GM18519 (cell line): ENCODE measurements around the gene ADH5.
"Not testable (repeated sequence)": the region's sequence is repeated elsewhere in the genome, so short reads cannot be mapped to it uniquely, and the experiment has no call there.

Source experiments
- ATAC-seq: cut with Tn5 transposase; IDR thresholded peaks from one replicate; pipeline ENCODE4 v1.9.1; 2021; ENCODE audit warnings: mild to moderate bottlenecking, moderate library complexity; ENCODE audit not compliant: unreplicated experiment, low FRiP score

Gene ADH5

GRCh38 chr4:99038213-99038612 lies 50.4 kb downstream of the ADH5 start:
- ATAC-seq, result no peak

- no peak for ATAC-seq
Measured at GRCh38 chr4:99033956-99034355, 54.6 kb downstream of the ADH5 start.

- ATAC-seq, result no peak
Measured at GRCh38 chr4:99029852-99030251, 58.7 kb downstream of the ADH5 start.

- ATAC-seq, result no peak
Measured at GRCh38 chr4:99029018-99029735, 59.4 kb downstream of the ADH5 start.

DNA sequence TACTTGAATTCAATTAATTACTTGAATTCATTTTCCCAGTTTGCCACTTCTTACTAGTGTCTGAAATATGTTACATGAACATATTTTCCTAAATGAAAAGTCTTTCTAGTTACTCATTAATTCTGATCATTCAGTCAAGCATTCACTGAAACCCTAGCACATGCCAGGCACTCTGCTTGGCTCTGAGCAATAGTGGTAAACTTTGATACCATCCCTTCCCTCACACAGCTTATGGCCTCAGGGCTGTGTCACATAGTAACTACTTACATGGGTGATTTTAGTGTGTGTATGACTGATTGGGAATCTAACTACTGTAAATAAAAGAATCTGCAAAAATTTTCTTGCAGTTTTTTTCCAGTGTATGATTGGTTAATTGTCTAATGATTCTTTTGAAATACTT lies 60.4 kb downstream of the ADH5 start:
- no peak for ATAC-seq

- no peak for ATAC-seq
Measured at GRCh38 chr4:99027304-99027703, 61.3 kb downstream of the ADH5 start.

DNA sequence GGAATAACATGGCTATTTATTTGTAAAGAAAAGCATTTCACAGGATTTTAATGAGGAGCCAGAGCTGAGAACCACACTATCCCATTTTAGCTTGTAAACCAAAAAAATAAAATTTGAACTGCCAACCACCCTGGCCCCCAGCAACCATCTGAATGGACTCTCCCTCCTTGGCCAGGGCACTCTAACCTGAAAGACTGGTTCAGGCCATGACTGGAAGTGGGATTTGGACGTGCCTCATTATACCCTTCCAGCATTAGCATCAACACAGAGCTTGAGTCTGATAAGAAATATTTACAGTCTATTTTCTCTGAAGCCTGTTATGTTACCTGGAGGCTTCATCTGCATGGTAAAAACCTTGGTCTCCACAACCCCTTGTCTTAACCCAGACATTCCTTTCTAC lies 63.1 kb downstream of the ADH5 start:
- no peak for ATAC-seq

GRCh38 chr4:99024481-99025275 lies 63.9 kb downstream of the ADH5 start:
- ATAC-seq, result no peak

GRCh38 chr4:99023800-99024251 lies 64.8 kb downstream of the ADH5 start:
- ATAC-seq, result not testable (repeated sequence)

DNA sequence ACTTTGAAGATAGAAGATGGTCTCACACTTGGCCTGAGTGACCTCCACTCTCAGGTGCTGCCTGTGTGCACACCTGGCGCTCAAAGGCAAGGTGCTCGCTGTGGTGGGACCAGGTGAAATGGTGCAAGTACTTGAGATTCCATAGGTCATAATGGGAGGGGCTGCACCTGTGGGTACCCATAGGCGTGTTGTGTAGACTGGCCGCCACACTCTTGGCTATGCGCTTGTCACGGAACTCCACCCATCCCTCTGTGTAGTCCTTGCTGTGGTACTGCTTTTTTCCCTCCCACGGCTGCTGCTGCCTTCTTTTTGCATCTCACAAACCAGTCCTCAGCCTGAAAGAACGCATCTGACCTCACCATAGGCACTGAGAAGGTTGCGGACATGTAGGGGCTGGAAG lies 66.0 kb downstream of the ADH5 start:
- ATAC-seq, result no peak

- no peak for ATAC-seq
Measured at GRCh38 chr4:99021386-99021785, 67.2 kb downstream of the ADH5 start.
